ENCODE results near the gene RFK. TPM values are rescaled to one million over a fixed set of nuclear protein-coding genes. Genes with fewer than 3 reads are reported as not detected.

The RFK gene
- total RNA-seq, 1 experiment from 2014 or later: 12.0 TPM

GRCh38 chr9:76377791-76378190 is 16.4 kb downstream of the RFK start:
- no peaks in the 10 kb centered on the region for H3K79me2 ChIP-seq (ENCODE audit: insufficient read depth, low read length)
- H3K14ac ChIP-seq (ENCODE audit: insufficient read depth, low read length): no peak overlapping the region
- H3K23ac ChIP-seq (ENCODE audit: insufficient read length, low read depth, low read length): no peak overlapping the region
- no peak overlapping the region for H2BK15ac ChIP-seq (ENCODE audit: low read depth, low read length)
- no peak overlapping the region for H3K27ac ChIP-seq (ENCODE audit: insufficient read length, low read depth, low read length)
- peaks cover 18 to 25% of the 10 kb centered on the region in 2 experiments for H3K4me1 Mint-ChIP-seq
- H3K4ac ChIP-seq (ENCODE audit: low read depth, low read length): no peak overlapping the region
- H3K4me1 ChIP-seq (ENCODE audit: insufficient read depth, low read length): no peaks in the 10 kb centered on the region
- H3T11ph ChIP-seq (ENCODE audit: low read length): no peak overlapping the region
- H2AFZ ChIP-seq (ENCODE audit: low read length): no peak overlapping the region
- DNase-seq: no peak
- H3K56ac ChIP-seq (ENCODE audit: insufficient read length, low read depth, low read length): no peak overlapping the region
- H3K27me3 Mint-ChIP-seq (ENCODE audit: low read depth): no peaks in the 10 kb centered on the region; the same call in 1 of the 2 replicates
- no peaks in the 10 kb centered on the region for H4K20me1 ChIP-seq (ENCODE audit: control insufficient read depth, insufficient read depth, insufficient read length)
- H3K27ac Mint-ChIP-seq: no peak overlapping the region
- H2BK20ac ChIP-seq (ENCODE audit: low read depth, low read length, poor library complexity, severe bottlenecking): no peak overlapping the region
- H3K9ac ChIP-seq (ENCODE audit: extremely low read depth, insufficient read length, low read length): no peak overlapping the region
- H3K79me1 ChIP-seq (ENCODE audit: insufficient read depth, low read depth, low read length, poor library complexity, severe bottlenecking): no peaks in the 10 kb centered on the region
- no peak overlapping the region for H3K4me2 ChIP-seq (ENCODE audit: insufficient read depth, insufficient read length, low read length)
- H3K18ac ChIP-seq (ENCODE audit: insufficient read length, low read depth, low read length): no peak overlapping the region
- no peak overlapping the region for H2BK120ac ChIP-seq (ENCODE audit: low read depth, low read length, poor library complexity, severe bottlenecking)
- H3K4me3 Mint-ChIP-seq: no peak overlapping the region
- no peak overlapping the region for H2AK5ac ChIP-seq (ENCODE audit: insufficient read length, low read length)
- no peaks in the 10 kb centered on the region for H3K9me3 Mint-ChIP-seq
- no peaks in the 10 kb centered on the region for H3K9me3 ChIP-seq (ENCODE audit: control insufficient read depth, low read depth, low read length)
- no peak overlapping the region for H4K91ac ChIP-seq (ENCODE audit: insufficient read length, low read depth, low read length)
- H4K8ac ChIP-seq (replicated peaks; ENCODE audit: insufficient read length, low read depth, low read length): no peak overlapping the region
- no peak for TF ChIP-seq CTCF (conservative IDR thresholded peaks at IDR 0.05)
- H3K36me3 Mint-ChIP-seq (ENCODE audit: insufficient read depth in 1 of 3, low read depth in 3 of 3): no peaks in the 10 kb centered on the region; a peak in 1 of 7 replicates
- no peaks in the 10 kb centered on the region for H3K27me3 ChIP-seq (ENCODE audit: insufficient read depth, low read length)
- H2BK12ac ChIP-seq (ENCODE audit: insufficient read length, low read depth, low read length): no peak overlapping the region
- H4K5ac ChIP-seq (ENCODE audit: insufficient read length, low read depth, low read length): no peak overlapping the region
- H2BK5ac ChIP-seq (ENCODE audit: insufficient read length, low read length): no peak overlapping the region
- H3K23me2 ChIP-seq (ENCODE audit: insufficient read length, low read depth, low read length, poor library complexity, severe bottlenecking): no peaks in the 10 kb centered on the region
